H9 (cell line): ENCODE results near the gene TRIO. TPM values are rescaled to one million over a fixed set of nuclear protein-coding genes. Genes with fewer than 3 reads are reported as not detected.
A peak's percentile ranks its signal among the peaks of the same experiment; 100 is the strongest.

Experiments
- DNase-seq: peaks from one replicate; pipeline ENCODE4 v3.0.0-alpha.2; 2017
- H2AFZ ChIP-seq: one replicate; pipeline ENCODE4 v1.6.1; 2013; ENCODE audit warnings: mild to moderate bottlenecking, low read length, control low read depth, moderate library complexity
- H2AK5ac ChIP-seq: 2 replicates; pipeline ENCODE4 v1.6.1; 2013; ENCODE audit warnings: low read length, control low read depth, mixed read lengths; ENCODE audit not compliant: insufficient read length
- H2BK120ac ChIP-seq: one replicate; pipeline ENCODE4 v1.6.1; 2013; ENCODE audit warnings: low read depth, mild to moderate bottlenecking, low read length, control low read depth, inconsistent platforms; ENCODE audit not compliant: poor library complexity, severe bottlenecking
- H2BK12ac ChIP-seq: 2 replicates; pipeline ENCODE4 v1.6.1; 2013; ENCODE audit warnings: low read length, control low read depth, mixed read lengths, low read depth; ENCODE audit not compliant: insufficient read length
- H2BK15ac ChIP-seq: 2 replicates; pipeline ENCODE4 v1.6.1; 2013; ENCODE audit warnings: low read depth, low read length, control low read depth
- H2BK20ac ChIP-seq: one replicate; pipeline ENCODE4 v1.6.1; 2013; ENCODE audit warnings: low read depth, mild to moderate bottlenecking, low read length, control low read depth, inconsistent platforms; ENCODE audit not compliant: poor library complexity, severe bottlenecking
- H2BK5ac ChIP-seq: 2 replicates; pipeline ENCODE4 v1.6.1; 2013; ENCODE audit warnings: low read length, control low read depth, mixed read lengths; ENCODE audit not compliant: insufficient read length
- H3K14ac ChIP-seq: 2 replicates; pipeline ENCODE4 v1.6.1; 2013; ENCODE audit warnings: low read length, control low read depth; ENCODE audit not compliant: insufficient read depth
- H3K18ac ChIP-seq: 2 replicates; pipeline ENCODE4 v1.6.1; 2013; ENCODE audit warnings: low read depth, mild to moderate bottlenecking, mixed read lengths, low read length, control low read depth; ENCODE audit not compliant: insufficient read length
- H3K23ac ChIP-seq: 2 replicates; pipeline ENCODE4 v1.6.1; 2013; ENCODE audit warnings: low read length, control low read depth, mixed read lengths, low read depth; ENCODE audit not compliant: insufficient read length
- H3K23me2 ChIP-seq: 2 replicates; pipeline ENCODE4 v1.6.1; 2013; ENCODE audit warnings: low read depth, mild to moderate bottlenecking, mixed read lengths, low read length, control low read depth; ENCODE audit not compliant: insufficient read length, poor library complexity, severe bottlenecking
- H3K27ac ChIP-seq: 2 replicates; pipeline ENCODE4 v1.5.1; 2013; ENCODE audit warnings: low read length, control low read depth, mixed read lengths, low read depth; ENCODE audit not compliant: insufficient read length
- H3K27me3 ChIP-seq: 2 replicates; pipeline ENCODE4 v1.6.1; 2013; ENCODE audit warnings: low read length, control low read depth, inconsistent platforms; ENCODE audit not compliant: insufficient read depth
- H3K4ac ChIP-seq: 2 replicates; pipeline ENCODE4 v1.6.1; 2013; ENCODE audit warnings: low read depth, mild to moderate bottlenecking, control low read depth, inconsistent platforms, low read length, moderate library complexity
- H3K4me1 ChIP-seq: 2 replicates; pipeline ENCODE4 v1.6.1; 2013; ENCODE audit warnings: low read length, control low read depth, inconsistent platforms; ENCODE audit not compliant: insufficient read depth
- H3K4me2 ChIP-seq: 2 replicates; pipeline ENCODE4 v1.6.1; 2013; ENCODE audit warnings: low read length, control low read depth, mixed read lengths; ENCODE audit not compliant: insufficient read length, insufficient read depth
- H3K56ac ChIP-seq: 2 replicates; pipeline ENCODE4 v1.6.1; 2013; ENCODE audit warnings: low read depth, mild to moderate bottlenecking, mixed read lengths, low read length, control low read depth; ENCODE audit not compliant: insufficient read length
- H3K79me1 ChIP-seq: 2 replicates; pipeline ENCODE4 v1.6.1; 2013; ENCODE audit warnings: low read depth, mild to moderate bottlenecking, moderate library complexity, low read length, control low read depth, inconsistent platforms; ENCODE audit not compliant: insufficient read depth, poor library complexity, severe bottlenecking
- H3K79me2 ChIP-seq: 2 replicates; pipeline ENCODE4 v1.6.1; 2013; ENCODE audit warnings: low read length, control low read depth, inconsistent platforms; ENCODE audit not compliant: insufficient read depth
- H3K9ac ChIP-seq: 2 replicates; pipeline ENCODE4 v1.6.1; 2013; ENCODE audit warnings: low read length, control low read depth, mixed read lengths; ENCODE audit not compliant: insufficient read length; ENCODE audit errors: extremely low read depth
- H3K9me3 ChIP-seq: one replicate; pipeline ENCODE4 v1.6.1; 2013; ENCODE audit warnings: low read depth, low read length, inconsistent platforms; ENCODE audit not compliant: control insufficient read depth
- H3T11ph ChIP-seq: one replicate; pipeline ENCODE4 v1.6.1; 2013; ENCODE audit warnings: mild to moderate bottlenecking, low read length, control low read depth, inconsistent platforms
- H4K20me1 ChIP-seq: one replicate; pipeline ENCODE4 v1.6.1; 2013; ENCODE audit not compliant: control insufficient read depth, insufficient read length, insufficient read depth
- H4K5ac ChIP-seq: 2 replicates; pipeline ENCODE4 v1.6.1; 2013; ENCODE audit warnings: low read depth, mild to moderate bottlenecking, mixed read lengths, low read length, control low read depth; ENCODE audit not compliant: insufficient read length
- H4K8ac ChIP-seq: replicated peaks from 2 replicates; pipeline ENCODE4 v1.6.1; 2013; ENCODE audit warnings: low read length, control low read depth, mixed read lengths, low read depth; ENCODE audit not compliant: insufficient read length
- H4K91ac ChIP-seq: 2 replicates; pipeline ENCODE4 v1.6.1; 2013; ENCODE audit warnings: low read depth, mild to moderate bottlenecking, moderate library complexity, mixed read lengths, low read length, control low read depth; ENCODE audit not compliant: insufficient read length
- H3K27ac Mint-ChIP-seq, 3 experiments: 2 replicates in 2 of 3; 3 replicates in 1 of 3; pipeline ENCODE4 v1.8.0; 2020 to 2021; ENCODE audit warnings: mixed read lengths in 3 of 3, mild to moderate bottlenecking in 1 of 3, moderate library complexity in 1 of 3
- H3K27me3 Mint-ChIP-seq: 2 replicates; pipeline ENCODE4 v1.8.0; 2021; ENCODE audit warnings: low read depth, mild to moderate bottlenecking, moderate library complexity, mixed read lengths
- H3K36me3 Mint-ChIP-seq, 3 experiments: 2 replicates in 2 of 3; 3 replicates in 1 of 3; pipeline ENCODE4 v1.8.0; 2020 to 2021; ENCODE audit warnings: low read depth in 3 of 3, mixed read lengths in 3 of 3; ENCODE audit not compliant: insufficient read depth in 1 of 3
- H3K4me1 Mint-ChIP-seq, 2 experiments: 2 replicates each; pipeline ENCODE4 v1.8.0; 2020; ENCODE audit warnings: mixed read lengths in 2 of 2
- H3K4me3 Mint-ChIP-seq, 2 experiments: 2 replicates in 1 of 2; 3 replicates in 1 of 2; pipeline ENCODE4 v1.8.0; 2020 to 2021; ENCODE audit warnings: mild to moderate bottlenecking in 2 of 2, mixed read lengths in 2 of 2, moderate library complexity in 1 of 2
- H3K9me3 Mint-ChIP-seq, 2 experiments: 2 replicates in 1 of 2; 3 replicates in 1 of 2; pipeline ENCODE4 v1.8.0; 2020; ENCODE audit warnings: mild to moderate bottlenecking in 2 of 2, mixed read lengths in 2 of 2, moderate library complexity in 1 of 2
- CTCF ChIP-seq: fragments of 200-600 bp; sonication (generic); conservative IDR thresholded peaks from 3 replicates; pipeline ENCODE4 v1.8.0; 2021; ENCODE audit warnings: antibody characterized with exemption, mild to moderate bottlenecking
- WGBS: extraction: QIAGEN DNeasy Blood & Tissue Kit; methylation state at CpG from one replicate; pipeline ENCODE4 v1.1.7; 2013; ENCODE audit warnings: missing lambda C conversion rate, low lambda C conversion rate, mixed read lengths; ENCODE audit not compliant: insufficient read length; ENCODE audit errors: extremely low coverage; 5-methylcytosine and 5-hydroxymethylcytosine counted together
- total RNA-seq: library from RNA; stranded (reverse); gene quantifications from 2 replicates; pipeline ENCODE4 v1.2.1, GENCODE V29; 2021

TRIO gene
- total RNA-seq, 1 experiment from 2014 or later = 87.8 TPM

DNA sequence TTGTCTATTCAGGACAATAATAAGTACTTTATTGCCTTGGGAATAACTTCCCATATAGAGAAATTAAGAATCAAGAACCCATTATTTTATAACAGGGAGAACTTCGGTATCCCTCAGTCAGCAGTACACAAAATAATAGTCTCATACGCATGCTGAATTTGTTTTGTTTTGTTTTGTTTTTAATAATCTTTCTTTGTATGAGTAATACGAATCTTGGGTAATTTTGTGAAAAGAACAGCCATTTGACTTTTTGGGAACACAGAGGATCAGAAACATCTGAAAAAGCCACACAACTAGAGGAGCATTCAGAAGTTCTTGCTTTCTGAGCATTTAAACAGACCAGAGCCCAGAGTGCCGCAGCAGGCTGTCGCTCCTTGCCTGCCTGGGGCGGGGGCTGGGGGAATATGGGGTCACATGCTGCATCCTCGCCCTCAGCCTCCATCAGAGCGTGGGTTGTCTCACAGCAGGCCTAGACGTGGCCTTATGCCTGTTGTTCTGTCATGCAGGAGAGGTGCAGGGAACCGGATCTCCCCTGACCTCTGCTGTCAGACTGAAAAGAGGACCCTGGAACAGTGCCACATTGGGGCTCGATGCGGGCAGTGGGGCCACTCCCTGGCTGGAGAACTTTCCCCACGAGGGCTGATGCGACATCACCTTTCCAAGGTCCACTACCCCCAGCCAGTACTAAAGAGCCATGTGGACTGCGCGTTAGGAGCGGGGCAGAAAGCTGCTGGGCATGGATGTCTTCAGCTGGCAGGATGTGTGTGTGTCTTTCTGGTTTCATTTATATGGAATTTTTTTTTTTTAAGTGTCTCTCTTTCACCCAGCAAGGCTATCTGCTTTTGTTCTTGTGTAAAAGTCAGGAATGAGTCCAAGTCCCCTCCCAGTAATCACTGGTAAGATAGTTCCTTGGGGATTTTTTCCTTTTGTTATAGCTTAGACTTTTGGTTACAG is 305.1 kb downstream of the TRIO start:
- Histone ChIP-seq H2BK15ac (no peak overlapping the region), H2BK20ac (no peak overlapping the region), H3K23me2 (no peaks in the 10 kb centered on the region), H3K9ac (no peak overlapping the region), H3K23ac (no peak overlapping the region), H2BK12ac (no peak overlapping the region), H4K91ac (no peak overlapping the region), H3K4me2 (no peak overlapping the region), H3K14ac (no peak overlapping the region), H4K8ac (no peak overlapping the region), H2AFZ (no peak overlapping the region), H3K4ac (no peak overlapping the region), H4K20me1 (no peaks in the 10 kb centered on the region), H3K79me2 (no peaks in the 10 kb centered on the region), H2BK5ac (no peak overlapping the region), H3K4me1 (peaks cover 12% of the 10 kb centered on the region; the same call in 1 of the 2 replicates), H2BK120ac (no peak overlapping the region), H3K56ac (no peak overlapping the region), H4K5ac (no peak overlapping the region), H3K27me3 (no peaks in the 10 kb centered on the region), H3T11ph (no peak overlapping the region), H3K79me1 (no peaks in the 10 kb centered on the region), H2AK5ac (no peak overlapping the region), H3K18ac (no peak overlapping the region), H3K27ac (no peak overlapping the region), H3K9me3 (no peaks in the 10 kb centered on the region)
- Mint-ChIP-seq H3K9me3 (no peaks in the 10 kb centered on the region), H3K27me3 (no peaks in the 10 kb centered on the region), H3K36me3 (peaks cover 0 to 9% (median 7%) of the 10 kb centered on the region in 3 experiments; a peak in 5 of 7 replicates), H3K4me1 (peaks cover 44 to 47% of the 10 kb centered on the region in 2 experiments), H3K27ac (peak overlapping the region in 2 of 3 experiments; percentile 53 to 73; a peak in 2 of 7 replicates), H3K4me3 (no peak overlapping the region)
- no peak for TF ChIP-seq CTCF
- DNase-seq = no peak
- no CpG with 5 or more reads among the region's 17 CpGs for WGBS
